ENCODE data around the gene RGP1. TPM values are rescaled to one million over a fixed set of nuclear protein-coding genes. Genes with fewer than 3 reads are reported as not detected.

The RGP1 gene
- total RNA-seq, 2 experiments from 2014 or later: 17.1 to 17.3 TPM

DNA sequence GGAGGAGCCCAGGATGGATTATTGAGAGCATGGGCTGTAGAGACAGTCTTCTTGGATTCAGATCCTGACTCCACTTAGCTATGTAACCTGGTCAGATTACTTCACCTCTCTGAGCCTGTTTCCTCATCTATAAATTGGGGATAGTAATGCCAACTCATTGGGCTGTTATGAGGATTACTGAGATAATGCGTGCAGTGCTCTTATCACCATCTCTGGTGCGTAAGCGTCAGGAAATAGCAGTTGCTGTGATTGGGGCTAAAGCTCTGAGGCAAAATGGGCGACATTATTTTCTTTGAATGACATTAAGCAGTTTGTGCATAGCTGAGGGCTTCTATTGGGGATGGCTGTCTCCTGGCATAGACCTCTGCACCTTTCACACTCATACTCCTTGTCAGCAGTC, 6.0 kb downstream of the RGP1 start:
- ChIA-PET CTCF (interaction anchor here (1.6 kb wide), 1 partner anchor 35 kb away, joined by 3 read pairs; no protein-coding TSS in a partner anchor), POLR2A (no interaction called here)

DNA sequence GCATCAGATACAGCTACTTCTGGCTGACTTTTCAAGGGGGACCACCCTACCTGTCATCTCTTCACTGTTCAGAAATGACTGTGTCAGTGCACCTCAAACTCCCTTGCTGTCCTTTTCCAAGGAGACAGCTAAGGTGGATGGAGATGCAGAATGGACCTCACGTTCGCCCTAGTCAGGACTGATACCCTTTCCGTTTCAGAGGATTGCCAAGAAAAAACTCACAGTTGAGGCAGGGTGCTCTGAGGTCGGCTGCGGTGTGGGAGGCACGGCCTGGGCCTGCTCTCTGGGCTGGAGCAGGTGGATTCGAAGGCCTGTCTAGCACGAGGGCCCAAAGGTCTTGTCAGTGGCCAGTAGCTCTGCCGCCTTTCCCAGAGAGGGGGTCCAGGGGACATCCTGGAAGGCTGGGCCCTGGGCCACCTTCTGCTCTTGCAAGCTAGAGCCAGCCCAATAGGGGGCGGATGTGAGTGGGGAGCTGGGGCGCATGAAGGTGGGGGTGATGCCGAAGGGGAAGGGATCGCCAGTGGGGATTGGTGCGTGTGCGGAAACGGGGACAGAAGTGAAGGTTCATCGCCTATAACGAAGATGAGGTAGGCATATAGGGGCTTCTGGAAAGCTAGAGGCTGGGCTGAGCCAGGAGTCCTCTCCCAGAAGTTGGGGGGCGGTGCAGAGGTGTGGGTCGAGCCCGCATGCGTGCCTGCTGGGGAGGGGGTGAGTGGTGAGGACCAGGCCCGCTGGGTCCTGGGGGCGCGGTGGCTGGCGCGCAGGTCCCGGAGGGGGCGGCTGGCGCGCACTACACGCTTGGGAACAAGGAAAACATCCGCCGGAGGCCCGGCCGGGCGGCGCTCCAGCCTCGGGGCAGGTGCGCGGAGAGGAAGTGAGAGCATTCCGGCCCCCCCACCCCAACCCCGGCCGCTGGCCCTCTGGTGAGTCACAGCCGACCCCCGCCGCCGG, 7.5 kb downstream of the RGP1 start:
- CTCF ChIA-PET: interaction anchor here (0.6 to 2.0 kb wide), 16 partner anchors 8 to 146 kb away, joined by 3 to 12 read pairs (median 4); partner anchors contain the start of genes CREB3, GBA2, RGP1 and SPAG8
- POLR2A ChIA-PET: no interaction called here

DNA sequence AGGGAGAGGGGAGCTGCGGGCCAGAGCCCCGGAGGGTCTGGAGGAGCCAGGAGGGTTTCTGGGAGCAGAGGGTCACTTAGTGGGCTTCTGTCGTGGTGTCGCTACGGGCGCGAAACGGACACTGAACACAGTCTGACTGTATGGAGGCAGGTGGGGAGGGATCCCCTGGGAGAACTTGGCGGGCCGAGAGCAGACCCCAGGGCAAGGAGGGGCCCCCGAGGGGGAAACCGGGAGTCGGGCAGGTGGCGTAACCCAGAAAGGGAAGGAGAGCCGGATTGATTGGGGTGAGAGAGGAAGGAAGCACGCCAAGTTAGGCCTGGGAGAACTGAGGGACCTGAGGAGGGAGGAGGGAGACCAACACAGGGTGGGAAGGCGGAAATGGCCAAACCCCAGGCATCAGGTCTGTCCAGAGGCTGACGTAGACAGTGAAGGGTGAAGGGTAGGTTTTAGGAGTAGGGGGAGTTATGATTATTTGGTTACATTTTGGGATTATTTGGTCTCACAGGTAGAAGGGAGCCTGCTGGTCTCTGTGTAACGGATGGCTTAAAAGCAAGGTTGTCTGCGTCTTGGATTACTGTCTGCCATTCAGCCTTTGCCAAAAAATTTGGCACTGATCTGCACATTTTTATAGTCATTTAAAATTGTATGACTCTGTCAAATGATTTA, 8.3 kb downstream of the RGP1 start:
- CTCF ChIA-PET: interaction anchor here (0.6 to 2.0 kb wide), 13 partner anchors 9 to 147 kb away, joined by 3 to 12 read pairs (median 4); partner anchors contain the start of genes CREB3, GBA2, RGP1 and SPAG8
- POLR2A ChIA-PET: no interaction called here

DNA sequence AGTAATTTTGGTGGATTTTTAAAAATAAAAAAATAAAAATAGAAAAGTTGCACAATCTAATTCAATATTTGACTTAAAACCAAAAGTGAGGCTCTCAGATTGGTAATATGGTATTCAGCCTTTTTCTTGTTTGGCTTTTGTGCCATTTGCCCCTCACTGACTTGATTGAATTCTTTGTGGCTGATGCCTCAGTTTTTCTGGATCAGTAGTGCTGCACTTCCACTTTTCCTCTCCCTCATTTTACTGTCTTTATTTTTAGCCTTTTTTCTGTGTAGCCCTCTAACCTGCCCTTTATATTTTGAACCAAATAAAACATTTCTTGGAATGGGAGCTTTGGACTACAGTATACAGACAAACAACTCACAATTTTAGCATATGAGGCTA, 8.8 kb downstream of the RGP1 start:
- POLR2A ChIA-PET: no interaction called here

DNA sequence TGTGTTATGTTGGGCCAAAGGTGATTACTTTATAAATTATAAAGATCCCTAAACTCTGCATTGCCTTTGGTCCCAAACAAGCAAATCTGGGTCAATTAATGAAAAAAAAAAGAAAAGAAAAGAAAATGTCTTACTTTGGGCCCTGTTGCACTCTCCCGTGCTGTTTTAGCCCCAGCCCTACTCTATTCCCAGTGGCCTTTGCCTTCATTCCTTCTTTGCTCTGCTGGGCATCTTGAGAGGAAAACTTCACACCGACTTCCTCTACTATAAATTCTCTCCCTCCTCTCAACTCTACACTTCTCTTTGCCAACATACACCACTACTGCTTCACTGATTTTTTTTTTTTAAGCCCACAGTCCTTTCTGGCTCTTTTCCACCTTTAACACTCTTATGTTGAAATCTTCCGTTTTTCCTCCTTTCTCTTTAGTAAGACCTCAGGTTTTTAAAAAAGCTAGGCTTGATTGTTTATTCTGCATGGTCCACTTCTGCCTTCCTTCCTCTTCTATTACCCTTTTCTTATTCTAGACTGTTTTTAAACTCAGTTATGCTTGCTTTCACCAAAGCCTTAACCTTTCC, 9.5 kb downstream of the RGP1 start:
- ChIA-PET POLR2A (no interaction called here), CTCF (interaction anchor here (1.1 kb wide), 1 partner anchor 32 kb away, joined by 3 read pairs; no protein-coding TSS in a partner anchor)

More for the DNA sequence above, 8.8 kb downstream of the RGP1 start:
- CTCF ChIA-PET: interaction anchor here (1.1 kb wide), 1 partner anchor 32 kb away, joined by 3 read pairs; no protein-coding TSS in a partner anchor

DNA sequence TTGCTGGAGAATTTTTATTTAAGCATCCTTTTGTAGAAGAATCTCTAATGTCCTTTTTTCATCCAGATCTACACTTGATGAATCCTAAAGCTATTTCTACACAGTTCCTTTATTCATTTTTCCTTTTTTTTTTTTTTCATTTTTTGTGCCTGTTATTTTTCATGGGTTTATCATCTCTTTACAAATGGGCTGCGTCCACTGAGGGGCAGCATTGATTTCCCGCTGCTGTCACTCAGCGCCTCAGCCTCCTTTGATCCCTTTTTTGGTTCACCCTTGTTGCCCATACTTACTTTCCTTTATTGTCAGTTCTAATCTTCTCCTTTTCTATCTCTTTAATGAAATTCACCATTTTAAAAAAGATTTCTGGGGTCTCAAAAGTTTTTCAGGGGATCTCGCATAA, 10.7 kb downstream of the RGP1 start:
- ChIA-PET CTCF (interaction anchor here (0.8 kb wide), 1 partner anchor 31 kb away, joined by 3 read pairs; no protein-coding TSS in a partner anchor), POLR2A (interaction anchor here (0.6 kb wide), 2 partner anchors 25 to 37 kb away, joined by 3 to 4 read pairs; no protein-coding TSS in a partner anchor)

DNA sequence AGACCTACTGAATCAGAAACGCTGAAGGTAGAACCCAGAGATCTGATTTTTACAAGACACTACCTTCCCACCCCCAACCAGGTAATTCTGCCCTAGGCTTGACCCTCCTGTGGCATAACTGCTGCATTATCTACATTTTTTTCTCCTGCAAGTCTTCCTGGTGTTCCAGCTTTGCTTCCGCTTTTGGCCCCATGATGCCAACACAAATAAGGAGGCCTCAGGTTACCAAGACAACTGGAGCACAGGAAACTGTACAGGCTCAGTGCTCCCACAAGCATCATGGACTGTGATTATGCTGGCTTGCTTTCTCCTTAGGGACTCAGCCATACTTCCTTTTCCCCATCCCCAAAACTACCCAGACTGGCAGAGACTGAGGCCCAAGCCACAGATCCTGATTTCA, 11.6 kb downstream of the RGP1 start:
- ChIA-PET CTCF (interaction anchor here (1.5 kb wide), 2 partner anchors 12 to 121 kb away, joined by 3 to 4 read pairs; no protein-coding TSS in a partner anchor), POLR2A (no interaction called here)

DNA sequence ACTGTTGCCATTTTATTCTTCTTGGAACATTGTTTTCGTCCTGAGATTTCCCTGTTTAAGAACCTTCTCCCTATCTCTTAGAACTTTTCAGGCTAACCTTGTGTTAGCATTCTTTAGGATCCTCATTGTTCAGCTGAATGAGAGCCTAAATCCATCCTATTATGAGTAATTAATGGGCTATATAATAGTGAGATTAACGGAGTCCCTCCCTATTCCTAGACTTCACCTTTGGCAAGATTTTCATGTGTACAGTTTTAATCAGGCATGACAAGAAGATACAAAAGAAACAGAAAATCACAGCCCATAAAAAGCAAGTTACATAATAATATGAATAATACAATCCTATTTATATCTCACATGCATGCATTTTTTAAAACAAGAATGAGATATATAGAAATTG, 14.1 kb downstream of the RGP1 start:
- POLR2A ChIA-PET: no interaction called here
- CTCF ChIA-PET: no interaction called here

DNA sequence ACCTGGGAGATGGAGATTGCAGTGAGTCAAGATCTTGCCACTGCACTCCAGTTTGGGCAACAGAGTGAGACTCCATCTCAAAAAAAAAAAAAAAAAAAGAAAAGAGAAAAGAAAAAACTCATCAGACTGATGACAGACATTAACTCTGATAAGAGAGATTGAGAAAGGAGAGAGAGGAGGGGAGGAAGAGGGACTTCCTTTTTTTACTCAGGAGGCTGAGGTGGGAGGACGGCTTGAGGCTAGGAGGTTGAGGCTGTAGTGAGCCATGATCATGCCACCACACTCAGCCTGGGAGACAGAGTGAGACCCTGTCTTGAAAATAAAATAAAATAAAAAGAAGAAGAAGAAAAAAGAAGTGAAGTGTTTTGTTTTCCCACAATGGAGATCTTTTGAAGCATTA, 14.7 kb downstream of the RGP1 start:
- POLR2A ChIA-PET: no interaction called here
- CTCF ChIA-PET: interaction anchor here (1.4 kb wide), 1 partner anchor 27 kb away, joined by 4 read pairs; no protein-coding TSS in a partner anchor

DNA sequence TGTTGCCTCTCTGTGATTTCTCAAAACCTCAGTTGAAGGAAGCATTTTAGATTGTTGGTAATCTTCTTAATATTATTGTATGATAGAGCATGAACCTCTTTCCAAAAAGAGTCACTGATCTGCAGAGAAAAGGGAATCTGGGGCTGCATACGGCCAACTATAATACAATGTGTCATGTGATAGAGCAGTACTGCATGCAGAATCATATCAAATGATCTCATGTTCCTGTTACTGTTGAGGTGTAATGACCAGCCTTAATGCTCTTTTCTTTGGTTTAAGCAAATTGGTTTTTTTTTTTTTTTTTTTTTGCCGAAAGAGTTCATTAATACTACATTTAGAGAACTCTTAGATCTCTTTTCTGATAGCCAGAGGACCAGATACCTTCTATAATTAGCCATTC, 17.9 kb downstream of the RGP1 start:
- CTCF ChIA-PET: interaction anchor here (0.7 kb wide), 1 partner anchor 158 kb away, joined by 3 read pairs; no protein-coding TSS in a partner anchor
- POLR2A ChIA-PET: no interaction called here

DNA sequence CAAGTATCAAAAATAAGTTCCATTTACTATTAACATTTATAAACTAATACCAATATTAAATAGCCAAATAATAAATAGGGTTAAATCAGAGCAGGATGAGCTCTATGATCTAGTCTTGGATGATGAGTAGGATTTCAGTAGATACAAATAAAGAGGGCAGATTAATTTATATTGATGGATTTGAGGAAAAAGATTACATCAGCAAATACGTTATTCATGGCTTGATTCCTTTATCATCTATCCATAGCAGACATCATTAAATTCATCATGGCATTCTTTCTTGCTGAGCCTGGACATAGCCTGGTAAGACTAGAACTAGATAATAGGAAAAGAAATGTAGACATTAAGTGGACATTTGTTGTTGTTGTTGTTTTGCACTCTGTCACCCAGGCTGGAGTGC, 18.4 kb downstream of the RGP1 start:
- ChIA-PET CTCF (interaction anchor here (0.7 kb wide), 1 partner anchor 158 kb away, joined by 3 read pairs; no protein-coding TSS in a partner anchor), POLR2A (interaction anchor here (0.7 kb wide), 1 partner anchor 46 kb away, joined by 3 read pairs; no protein-coding TSS in a partner anchor)

DNA sequence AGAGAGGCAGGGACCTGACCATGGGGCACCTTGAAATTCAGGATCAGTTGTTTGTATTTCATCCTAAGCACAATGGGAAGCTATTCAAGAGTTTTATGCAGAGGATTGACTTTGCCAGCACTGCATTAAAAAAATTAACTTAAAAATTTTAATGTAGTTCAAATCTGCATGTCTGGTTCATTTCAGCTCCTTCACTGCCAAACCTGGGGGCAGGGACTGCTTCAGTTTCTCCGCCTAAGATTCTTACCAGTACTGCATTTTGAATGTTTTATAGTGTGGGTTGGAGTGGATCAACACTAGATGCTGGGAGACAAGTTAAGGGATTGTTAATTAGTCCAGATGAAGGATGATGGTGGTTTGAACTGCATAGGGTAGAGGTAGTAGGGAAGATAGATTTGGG, 20.7 kb downstream of the RGP1 start:
- ChIA-PET CTCF (interaction anchor here (1.7 kb wide), 1 partner anchor 20 kb away, joined by 6 read pairs; no protein-coding TSS in a partner anchor), POLR2A (no interaction called here)

DNA sequence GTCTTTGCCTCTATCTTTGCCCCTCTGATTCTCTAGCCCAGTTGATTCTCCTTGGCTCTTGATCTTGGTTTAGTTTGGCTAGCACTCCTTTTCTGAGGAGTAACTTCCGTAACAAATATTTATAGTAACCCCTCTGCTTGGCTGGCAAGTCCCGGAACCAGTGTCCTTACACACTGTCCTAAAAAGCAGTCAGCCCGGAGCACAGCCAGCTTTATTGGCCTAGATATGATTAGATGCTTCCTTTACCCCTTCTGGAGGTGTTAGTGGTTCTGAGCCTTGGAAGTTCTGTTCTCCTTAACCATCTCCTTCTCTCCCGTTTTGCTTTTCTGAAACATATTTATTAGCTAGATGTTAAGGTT, 22.0 kb downstream of the RGP1 start:
- ChIA-PET POLR2A (no interaction called here), CTCF (interaction anchor here (0.5 to 1.2 kb wide), 2 partner anchors 19 to 117 kb away, joined by 3 to 5 read pairs; no protein-coding TSS in a partner anchor)

DNA sequence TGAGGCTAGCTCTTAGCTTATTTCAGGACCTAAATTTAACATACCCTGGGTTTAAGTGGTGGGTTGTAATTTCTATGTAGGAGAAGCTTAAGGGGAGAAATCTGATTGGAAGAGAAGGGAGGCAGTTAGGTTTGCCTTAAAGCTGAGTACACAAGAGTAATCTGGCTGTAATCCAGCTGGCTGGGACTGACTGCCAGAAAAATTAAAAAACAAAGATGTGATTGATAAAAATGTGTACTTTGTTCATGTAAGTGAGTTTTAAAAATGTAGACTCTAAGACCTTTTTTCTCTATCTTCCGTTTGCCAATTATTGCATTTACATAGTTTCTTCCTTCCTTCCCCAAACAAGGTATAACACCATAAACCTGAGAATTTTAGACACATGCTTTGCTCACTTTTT, 22.4 kb downstream of the RGP1 start:
- ChIA-PET POLR2A (no interaction called here), CTCF (interaction anchor here (0.5 to 1.8 kb wide), 3 partner anchors 17 to 116 kb away, joined by 3 to 5 read pairs (median 5); no protein-coding TSS in a partner anchor)

DNA sequence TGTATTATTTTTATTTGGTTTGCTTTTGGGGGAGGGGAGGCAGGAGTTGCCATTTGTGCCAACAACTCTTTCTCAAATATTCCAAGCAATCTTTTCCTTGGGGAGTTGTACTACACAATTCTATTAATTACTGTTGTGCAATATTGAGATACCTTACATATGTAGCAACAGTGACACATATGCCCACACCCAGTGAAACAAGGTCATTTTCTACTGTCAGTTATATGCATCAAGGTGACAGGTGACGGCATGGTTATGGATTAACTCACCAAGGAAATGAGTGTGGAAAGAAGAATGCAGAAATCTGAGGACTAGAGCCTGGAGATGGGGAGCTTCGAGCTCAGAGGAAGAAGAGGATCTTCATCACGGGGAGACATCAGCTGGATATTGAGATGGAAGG, 22.9 kb downstream of the RGP1 start:
- CTCF ChIA-PET: interaction anchor here (1.8 kb wide), 1 partner anchor 17 kb away, joined by 5 read pairs; no protein-coding TSS in a partner anchor
- POLR2A ChIA-PET: no interaction called here

DNA sequence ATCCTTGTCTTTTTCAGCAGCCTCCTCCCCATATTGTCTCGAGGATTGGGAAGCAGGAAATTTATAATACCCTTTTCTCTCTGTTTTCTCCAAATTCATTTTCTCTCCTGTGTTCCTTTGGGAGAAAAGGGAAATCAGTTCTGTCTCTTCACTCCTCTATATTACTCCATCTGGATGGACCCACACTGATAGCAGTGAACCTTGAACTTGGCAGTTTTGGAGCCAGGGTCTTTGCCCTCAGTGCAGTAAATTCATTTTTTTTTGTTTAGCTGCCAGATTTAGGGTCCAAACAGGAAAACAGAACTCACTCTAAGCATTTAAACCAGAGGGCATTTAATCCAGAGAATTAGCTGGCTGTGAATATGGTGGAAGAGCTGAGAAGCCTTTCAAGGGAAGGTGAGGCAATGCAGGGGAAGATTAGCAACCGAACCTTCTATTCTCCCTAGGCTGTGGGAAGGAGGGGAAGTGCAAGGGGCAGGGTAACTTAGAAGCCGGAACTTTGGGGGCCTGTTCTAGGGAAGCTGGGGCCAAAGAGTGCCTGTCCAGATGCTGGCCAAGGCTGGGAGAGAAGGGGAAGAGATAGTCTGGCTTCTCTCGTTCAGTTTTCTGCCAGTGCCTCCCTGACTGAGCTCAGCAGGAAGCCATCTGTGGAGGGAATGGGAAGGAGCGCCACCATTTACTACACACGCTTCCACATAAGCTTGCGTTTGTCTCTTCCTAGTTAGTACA, 26.0 kb downstream of the RGP1 start:
- CTCF ChIA-PET: interaction anchor here (1.0 to 3.6 kb wide), 2 partner anchors 15 to 107 kb away, joined by 3 to 8 read pairs; no protein-coding TSS in a partner anchor
- POLR2A ChIA-PET: no interaction called here

DNA sequence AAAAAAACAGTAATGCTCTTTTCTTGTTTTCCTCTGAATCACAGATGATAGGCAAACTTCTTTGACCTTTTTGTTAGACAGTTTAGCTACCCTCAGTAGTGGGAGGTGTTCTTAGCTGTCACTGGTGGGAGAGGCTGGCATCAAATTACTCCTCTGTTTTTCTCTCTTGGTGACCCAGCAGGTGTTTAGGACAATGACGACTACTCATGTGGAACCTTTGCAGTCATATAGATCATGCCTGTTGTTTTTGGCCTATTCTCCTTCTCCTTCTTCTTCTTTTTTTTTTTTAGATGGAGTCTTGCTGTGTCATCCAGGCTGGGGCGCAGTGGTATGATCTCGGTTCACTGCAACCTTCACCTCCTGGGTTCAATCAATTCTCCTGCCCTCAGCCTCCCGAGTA, 26.9 kb downstream of the RGP1 start:
- ChIA-PET CTCF (interaction anchor here (1.0 to 3.6 kb wide), 2 partner anchors 14 to 106 kb away, joined by 3 to 8 read pairs; no protein-coding TSS in a partner anchor), POLR2A (no interaction called here)

DNA sequence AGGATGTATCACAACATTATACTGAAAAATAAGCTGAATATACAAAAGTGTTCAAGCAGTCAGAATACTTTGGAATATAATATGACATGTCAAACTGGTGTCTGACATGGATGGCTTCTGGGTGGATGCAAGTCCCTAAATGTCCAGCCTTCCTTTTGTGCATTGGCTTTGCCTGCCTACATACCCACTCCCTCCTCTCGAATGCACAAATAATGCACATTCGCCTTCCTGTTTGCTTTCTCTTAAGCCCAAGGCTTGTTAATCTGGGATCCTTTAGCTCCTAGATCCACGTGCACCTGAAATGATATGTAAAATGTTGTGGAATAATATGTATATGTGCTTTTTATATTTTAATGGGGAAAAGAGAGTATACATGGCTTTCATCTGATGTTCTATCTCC, 29.4 kb downstream of the RGP1 start:
- ChIA-PET CTCF (interaction anchor here (0.9 to 3.6 kb wide), 3 partner anchors 12 to 120 kb away, joined by 3 to 8 read pairs (median 4); no protein-coding TSS in a partner anchor), POLR2A (no interaction called here)

DNA sequence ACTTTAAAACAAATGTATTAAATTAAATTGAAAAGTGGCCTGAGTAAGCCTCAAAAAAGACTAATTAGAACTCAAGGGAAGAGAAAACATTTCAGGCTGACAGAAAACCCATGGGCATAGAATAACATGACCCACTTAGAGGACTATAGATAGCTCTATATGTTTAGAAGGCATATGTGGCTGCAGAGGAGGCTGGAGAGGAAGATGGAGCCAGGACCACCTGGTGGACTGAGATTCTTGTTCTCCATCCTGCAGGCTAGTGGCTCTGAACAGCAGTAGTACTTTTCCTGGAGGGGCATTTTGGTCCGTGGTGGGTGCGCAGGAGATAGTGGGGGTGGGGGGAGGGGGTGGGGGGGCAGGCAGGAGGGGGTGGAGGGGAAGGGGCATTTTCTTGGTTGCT, 32.0 kb downstream of the RGP1 start:
- ChIA-PET POLR2A (no interaction called here), CTCF (no interaction called here)
